ENCODE measurements around the gene STYX. TPM values are rescaled to one million over a fixed set of nuclear protein-coding genes. Genes with fewer than 3 reads are reported as not detected.

STYX gene
- total RNA-seq, 1 experiment from 2014 or later = 14.1 TPM

DNA sequence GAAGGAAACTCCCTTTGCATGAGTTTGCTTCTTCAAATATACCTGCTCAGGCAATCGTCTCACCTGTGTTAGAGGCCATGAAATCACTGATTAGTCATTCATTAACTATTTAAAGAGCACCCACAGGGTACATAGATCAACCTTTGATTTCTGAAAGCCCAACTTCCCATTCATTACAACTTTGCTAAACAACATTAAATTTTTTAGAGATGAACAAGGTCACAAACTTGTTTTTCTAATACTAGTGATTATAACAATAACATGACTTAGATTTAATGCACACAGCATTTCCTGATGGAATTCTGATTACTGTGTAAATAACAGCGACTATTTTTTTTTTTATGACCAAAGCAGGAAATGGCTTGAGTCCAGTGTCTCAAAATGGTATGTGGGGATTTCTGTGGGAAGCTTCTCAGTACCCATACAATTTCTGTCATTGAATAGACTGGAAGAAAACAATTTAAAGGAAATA lies 29.2 kb upstream of the STYX start:
- CTCF ChIA-PET = no interaction called here
- Histone ChIP-seq H3K4me3 (ENCODE audit: low read length) (peak overlapping the region; percentile 14; the same call in 1 of the 2 replicates), H3K27me3 (ENCODE audit: low read length) (no peaks in the 10 kb centered on the region), H3K36me3 (ENCODE audit: low read depth, low read length) (no peaks in the 10 kb centered on the region), H2AFZ (ENCODE audit: low read length) (peak overlapping the region; percentile 20), H3K4me2 (ENCODE audit: low read length) (peak overlapping the region; percentile 44), H3K9me3 (ENCODE audit: low read length) (no peaks in the 10 kb centered on the region), H4K20me1 (ENCODE audit: low read length) (no peaks in the 10 kb centered on the region), H3K27ac (ENCODE audit: low read length) (peak overlapping the region; percentile 94), H3K9ac (ENCODE audit: low read length) (peak overlapping the region; percentile 59), H3F3A (ENCODE audit: low read length, unreplicated experiment) (peaks cover 7% of the 10 kb centered on the region), H3K4me1 (ENCODE audit: insufficient read depth, low read length) (peaks cover 43% of the 10 kb centered on the region), H3K9me2 (replicated peaks; ENCODE audit: low read length) (no peaks in the 10 kb centered on the region), H3K79me2 (ENCODE audit: low read length) (no peaks in the 10 kb centered on the region)
- TF ChIP-seq, protein P1, sequence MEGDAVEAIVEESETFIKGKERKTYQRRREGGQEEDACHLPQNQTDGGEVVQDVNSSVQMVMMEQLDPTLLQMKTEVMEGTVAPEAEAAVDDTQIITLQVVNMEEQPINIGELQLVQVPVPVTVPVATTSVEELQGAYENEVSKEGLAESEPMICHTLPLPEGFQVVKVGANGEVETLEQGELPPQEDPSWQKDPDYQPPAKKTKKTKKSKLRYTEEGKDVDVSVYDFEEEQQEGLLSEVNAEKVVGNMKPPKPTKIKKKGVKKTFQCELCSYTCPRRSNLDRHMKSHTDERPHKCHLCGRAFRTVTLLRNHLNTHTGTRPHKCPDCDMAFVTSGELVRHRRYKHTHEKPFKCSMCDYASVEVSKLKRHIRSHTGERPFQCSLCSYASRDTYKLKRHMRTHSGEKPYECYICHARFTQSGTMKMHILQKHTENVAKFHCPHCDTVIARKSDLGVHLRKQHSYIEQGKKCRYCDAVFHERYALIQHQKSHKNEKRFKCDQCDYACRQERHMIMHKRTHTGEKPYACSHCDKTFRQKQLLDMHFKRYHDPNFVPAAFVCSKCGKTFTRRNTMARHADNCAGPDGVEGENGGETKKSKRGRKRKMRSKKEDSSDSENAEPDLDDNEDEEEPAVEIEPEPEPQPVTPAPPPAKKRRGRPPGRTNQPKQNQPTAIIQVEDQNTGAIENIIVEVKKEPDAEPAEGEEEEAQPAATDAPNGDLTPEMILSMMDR (conservative IDR thresholded peaks at IDR 0.05; ENCODE audit: low read depth, low read length) = no peak
- TF ChIP-seq EZH2 (IDR thresholded peaks at IDR 0.05; ENCODE audit: low read length, unreplicated experiment) (no peak), EZH2phosphoT487 (IDR thresholded peaks at IDR 0.05; ENCODE audit: borderline replicate concordance, low read length) (no peak)
- intact Hi-C loops (cut with micrococcal nuclease) = no loop called here
- ATAC-seq (peak; percentile 53), DNase-seq (peak; percentile 96)
- BruUV-seq (replicated peaks) = no TSS peak
- POLR2A ChIA-PET (ENCODE audit: unreplicated experiment) = interaction anchor here (0.7 kb wide), 2 partner anchors 52 to 363 kb away, joined by 4 read pairs; no protein-coding TSS in a partner anchor

DNA sequence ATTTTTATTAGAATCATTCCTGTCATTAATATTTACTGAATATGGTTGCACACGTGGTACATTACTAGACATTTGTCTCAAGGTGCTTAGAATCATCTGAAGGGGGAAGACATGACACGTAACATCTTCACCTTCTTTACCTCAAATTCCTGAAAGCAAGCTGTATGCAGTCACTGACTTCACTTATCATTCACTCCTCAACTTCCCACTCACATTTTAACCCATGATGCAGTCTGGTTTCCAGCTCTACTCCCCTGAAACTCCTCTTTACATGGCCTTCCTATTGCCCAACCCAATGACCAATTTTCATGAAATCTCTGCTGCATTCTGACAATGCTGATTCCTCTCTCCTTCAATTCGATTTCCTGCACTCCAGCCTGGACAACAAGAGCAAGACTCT lies 28.7 kb upstream of the STYX start:
- Histone ChIP-seq H2AFZ (ENCODE audit: low read length) (peak overlapping the region; percentile 20), H3K4me2 (ENCODE audit: low read length) (peak overlapping the region; percentile 44), H4K20me1 (ENCODE audit: low read length) (no peaks in the 10 kb centered on the region), H3K4me3 (ENCODE audit: low read length) (peak overlapping the region; percentile 2; the same call in 1 of the 2 replicates), H3K79me2 (ENCODE audit: low read length) (no peaks in the 10 kb centered on the region), H3K9ac (ENCODE audit: low read length) (peak overlapping the region; percentile 59), H3K4me1 (ENCODE audit: insufficient read depth, low read length) (peaks cover 43% of the 10 kb centered on the region), H3K36me3 (ENCODE audit: low read depth, low read length) (no peaks in the 10 kb centered on the region), H3K27ac (ENCODE audit: low read length) (peak overlapping the region; percentile 94), H3K9me3 (ENCODE audit: low read length) (no peaks in the 10 kb centered on the region), H3K27me3 (ENCODE audit: low read length) (no peaks in the 10 kb centered on the region), H3F3A (ENCODE audit: low read length, unreplicated experiment) (peaks cover 7% of the 10 kb centered on the region), H3K9me2 (replicated peaks; ENCODE audit: low read length) (no peaks in the 10 kb centered on the region)
- TF ChIP-seq, protein P1 (conservative IDR thresholded peaks at IDR 0.05; ENCODE audit: low read depth, low read length) = no peak
- TF ChIP-seq EZH2phosphoT487 (IDR thresholded peaks at IDR 0.05; ENCODE audit: borderline replicate concordance, low read length) (no peak), EZH2 (IDR thresholded peaks at IDR 0.05; ENCODE audit: low read length, unreplicated experiment) (no peak)
- ATAC-seq = peak; percentile 6
- intact Hi-C loops (cut with micrococcal nuclease) = no loop called here
- BruUV-seq (replicated peaks) = no TSS peak
- POLR2A ChIA-PET (ENCODE audit: unreplicated experiment) = interaction anchor here (0.6 kb wide), 1 partner anchor 949 kb away, joined by 3 read pairs; no protein-coding TSS in a partner anchor
- CTCF ChIA-PET = no interaction called here
- no peak for DNase-seq

DNA sequence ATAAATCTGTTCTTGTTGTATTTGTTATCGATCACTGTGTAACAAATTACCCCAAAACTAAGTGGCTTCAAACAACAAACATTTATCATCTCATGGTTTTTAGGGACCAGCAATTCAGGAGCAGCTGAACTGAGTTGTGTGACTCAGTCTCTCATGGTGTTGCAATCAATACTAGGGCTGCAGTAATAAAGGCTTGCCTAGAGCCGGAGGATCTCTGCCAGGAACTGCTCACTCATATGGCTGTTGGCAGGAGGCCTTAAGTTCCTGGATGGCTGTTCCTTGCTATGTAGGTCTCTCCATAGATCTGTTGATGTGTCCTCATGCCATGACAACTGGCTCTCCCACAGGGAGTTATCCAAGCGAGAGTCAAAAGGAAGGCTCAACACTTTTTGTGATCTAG lies 26.7 kb upstream of the STYX start:
- peak; percentile 34 for ATAC-seq
- BruUV-seq (replicated peaks) = no TSS peak
- Histone ChIP-seq H3K27me3 (ENCODE audit: low read length) (no peaks in the 10 kb centered on the region), H4K20me1 (ENCODE audit: low read length) (peaks cover 9% of the 10 kb centered on the region), H3K27ac (ENCODE audit: low read length) (peak overlapping the region; percentile 74), H3K36me3 (ENCODE audit: low read depth, low read length) (no peaks in the 10 kb centered on the region), H3K9me2 (replicated peaks; ENCODE audit: low read length) (no peaks in the 10 kb centered on the region), H3K9me3 (ENCODE audit: low read length) (no peaks in the 10 kb centered on the region), H3K4me1 (ENCODE audit: insufficient read depth, low read length) (peaks cover 49% of the 10 kb centered on the region), H3K4me3 (ENCODE audit: low read length) (no peak overlapping the region), H3K9ac (ENCODE audit: low read length) (peak overlapping the region; percentile 4; the same call in 1 of the 2 replicates), H3K79me2 (ENCODE audit: low read length) (peaks cover 13% of the 10 kb centered on the region), H3K4me2 (ENCODE audit: low read length) (peak overlapping the region; percentile 22; the same call in 1 of the 2 replicates), H2AFZ (ENCODE audit: low read length) (no peak overlapping the region), H3F3A (ENCODE audit: low read length, unreplicated experiment) (peaks cover 7% of the 10 kb centered on the region)
- ChIA-PET CTCF (no interaction called here), POLR2A (ENCODE audit: unreplicated experiment) (no interaction called here)
- DNase-seq = peak; percentile 97
- TF ChIP-seq EZH2 (IDR thresholded peaks at IDR 0.05; ENCODE audit: low read length, unreplicated experiment) (no peak), EZH2phosphoT487 (IDR thresholded peaks at IDR 0.05; ENCODE audit: borderline replicate concordance, low read length) (no peak)
- TF ChIP-seq, protein P1 (conservative IDR thresholded peaks at IDR 0.05; ENCODE audit: low read depth, low read length) = no peak
- intact Hi-C loops (cut with micrococcal nuclease) = no loop called here
